ENCODE results near the gene MRS2. TPM values are rescaled to one million over a fixed set of nuclear protein-coding genes. Genes with fewer than 3 reads are reported as not detected.
A peak's percentile ranks its signal among the peaks of the same experiment; 100 is the strongest.
"Not testable (repeated sequence)": the region's sequence is repeated elsewhere in the genome, so short reads cannot be mapped to it uniquely, and the experiment has no call there.

Gene MRS2
- total RNA-seq, 1 experiment from 2014 or later, result 23.0 TPM

- intact Hi-C loops (cut with micrococcal nuclease), result no loop called here
- ChIA-PET POLR2A (no interaction called here), CTCF (interaction anchor here (1.0 to 3.2 kb wide), 3 partner anchors 111 to 113 kb away, joined by 3 to 31 read pairs (median 4); no protein-coding TSS in a partner anchor)
- no peaks in the 10 kb centered on the region for H3K27me3 Mint-ChIP-seq (ENCODE audit: insufficient read depth, unreplicated experiment)
- no peaks in the 10 kb centered on the region for H3K36me3 Mint-ChIP-seq (ENCODE audit: insufficient read depth, unreplicated experiment)
- peak overlapping the region; percentile 16 for H3K27ac Mint-ChIP-seq (ENCODE audit: low read depth, unreplicated experiment)
- peaks cover 11% of the 10 kb centered on the region for H3K4me1 Mint-ChIP-seq (ENCODE audit: insufficient read depth, unreplicated experiment)
- H3K4me3 Mint-ChIP-seq (ENCODE audit: unreplicated experiment), result no peak overlapping the region
- no TSS peak for BruUV-seq (replicated peaks)
- TF ChIP-seq, protein P1, sequence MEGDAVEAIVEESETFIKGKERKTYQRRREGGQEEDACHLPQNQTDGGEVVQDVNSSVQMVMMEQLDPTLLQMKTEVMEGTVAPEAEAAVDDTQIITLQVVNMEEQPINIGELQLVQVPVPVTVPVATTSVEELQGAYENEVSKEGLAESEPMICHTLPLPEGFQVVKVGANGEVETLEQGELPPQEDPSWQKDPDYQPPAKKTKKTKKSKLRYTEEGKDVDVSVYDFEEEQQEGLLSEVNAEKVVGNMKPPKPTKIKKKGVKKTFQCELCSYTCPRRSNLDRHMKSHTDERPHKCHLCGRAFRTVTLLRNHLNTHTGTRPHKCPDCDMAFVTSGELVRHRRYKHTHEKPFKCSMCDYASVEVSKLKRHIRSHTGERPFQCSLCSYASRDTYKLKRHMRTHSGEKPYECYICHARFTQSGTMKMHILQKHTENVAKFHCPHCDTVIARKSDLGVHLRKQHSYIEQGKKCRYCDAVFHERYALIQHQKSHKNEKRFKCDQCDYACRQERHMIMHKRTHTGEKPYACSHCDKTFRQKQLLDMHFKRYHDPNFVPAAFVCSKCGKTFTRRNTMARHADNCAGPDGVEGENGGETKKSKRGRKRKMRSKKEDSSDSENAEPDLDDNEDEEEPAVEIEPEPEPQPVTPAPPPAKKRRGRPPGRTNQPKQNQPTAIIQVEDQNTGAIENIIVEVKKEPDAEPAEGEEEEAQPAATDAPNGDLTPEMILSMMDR (IDR thresholded peaks at IDR 0.05; ENCODE audit: unreplicated experiment), result no peak
- no peak for DNase-seq (ENCODE audit: unreplicated experiment)
- H3K9me3 Mint-ChIP-seq (ENCODE audit: unreplicated experiment), result no peaks in the 10 kb centered on the region
These were observed 8.5 kb upstream of the MRS2 start for GRCh38 chr6:24394061-24394779.

DNA sequence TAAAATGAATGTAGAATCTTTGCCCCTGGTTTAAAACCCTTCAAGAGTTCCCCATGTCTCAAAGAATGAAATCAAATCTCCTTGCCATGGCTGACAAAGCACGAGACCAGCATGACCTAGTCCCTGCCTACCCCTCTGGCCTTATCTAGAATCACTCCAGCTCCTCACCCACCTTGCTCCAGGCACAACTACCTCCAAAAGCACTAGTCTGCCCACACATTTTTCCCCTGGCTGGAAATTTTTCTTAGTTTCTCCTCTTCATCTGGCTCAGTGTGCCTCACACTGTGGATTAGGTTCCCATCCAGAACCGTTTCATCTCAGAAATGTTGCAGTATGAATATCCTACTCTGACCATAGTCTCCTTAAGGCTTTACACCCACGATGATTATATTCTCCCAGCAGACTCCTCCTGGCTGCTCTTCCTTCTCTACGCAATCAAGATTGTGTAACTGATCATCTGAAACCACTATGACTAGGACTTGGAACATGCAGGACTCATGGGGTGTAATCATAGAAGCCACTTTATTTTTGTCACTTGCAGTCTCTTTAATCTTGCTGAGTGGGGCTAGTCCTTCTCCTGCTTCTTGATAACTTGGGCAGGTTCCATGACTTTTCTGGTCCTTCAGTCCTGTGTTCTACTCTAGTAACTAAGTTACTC, 7.8 kb upstream of the MRS2 start:
- POLR2A ChIA-PET, result interaction anchor here (0.7 to 1.5 kb wide), 3 partner anchors 10 to 619 kb away, joined by 3 to 4 read pairs (median 3); no protein-coding TSS in a partner anchor
- no peaks in the 10 kb centered on the region for H3K27me3 Mint-ChIP-seq (ENCODE audit: insufficient read depth, unreplicated experiment)
- CTCF ChIA-PET, result interaction anchor here (1.0 to 1.5 kb wide), 2 partner anchors 111 to 114 kb away, joined by 3 to 4 read pairs; no protein-coding TSS in a partner anchor
- peaks cover 11% of the 10 kb centered on the region for H3K4me1 Mint-ChIP-seq (ENCODE audit: insufficient read depth, unreplicated experiment)
- no peak overlapping the region for H3K4me3 Mint-ChIP-seq (ENCODE audit: unreplicated experiment)
- no peaks in the 10 kb centered on the region for H3K9me3 Mint-ChIP-seq (ENCODE audit: unreplicated experiment)
- peak overlapping the region; percentile 16 for H3K27ac Mint-ChIP-seq (ENCODE audit: low read depth, unreplicated experiment)
- TF ChIP-seq, protein P1 (IDR thresholded peaks at IDR 0.05; ENCODE audit: unreplicated experiment), result no peak
- peak; percentile 89 for DNase-seq (ENCODE audit: unreplicated experiment)
- H3K36me3 Mint-ChIP-seq (ENCODE audit: insufficient read depth, unreplicated experiment), result no peaks in the 10 kb centered on the region
- intact Hi-C loops (cut with micrococcal nuclease), result no loop called here
- BruUV-seq (replicated peaks), result no TSS peak

GRCh38 chr6:24396824-24397223, 5.9 kb upstream of the MRS2 start:
- intact Hi-C loops (cut with micrococcal nuclease), result no loop called here
- Mint-ChIP-seq H3K4me3 (ENCODE audit: unreplicated experiment) (no peak overlapping the region), H3K9me3 (ENCODE audit: unreplicated experiment) (no peaks in the 10 kb centered on the region), H3K36me3 (ENCODE audit: insufficient read depth, unreplicated experiment) (no peaks in the 10 kb centered on the region), H3K4me1 (ENCODE audit: insufficient read depth, unreplicated experiment) (peaks cover 11% of the 10 kb centered on the region), H3K27ac (ENCODE audit: low read depth, unreplicated experiment) (no peak overlapping the region), H3K27me3 (ENCODE audit: insufficient read depth, unreplicated experiment) (no peaks in the 10 kb centered on the region)
- POLR2A ChIA-PET, result interaction anchor here (0.6 kb wide), 1 partner anchor 169 kb away, joined by 5 read pairs; no protein-coding TSS in a partner anchor
- CTCF ChIA-PET, result interaction anchor here (0.6 to 1.5 kb wide), 4 partner anchors 8 to 136 kb away, joined by 3 to 5 read pairs (median 3); no protein-coding TSS in a partner anchor
- BruUV-seq (replicated peaks), result no TSS peak
- no peak for DNase-seq (ENCODE audit: unreplicated experiment)
- TF ChIP-seq, protein P1 (IDR thresholded peaks at IDR 0.05; ENCODE audit: unreplicated experiment), result no peak

- Mint-ChIP-seq H3K27me3 (ENCODE audit: insufficient read depth, unreplicated experiment) (no peaks in the 10 kb centered on the region), H3K4me1 (ENCODE audit: insufficient read depth, unreplicated experiment) (peaks cover 14% of the 10 kb centered on the region), H3K36me3 (ENCODE audit: insufficient read depth, unreplicated experiment) (no peaks in the 10 kb centered on the region), H3K4me3 (ENCODE audit: unreplicated experiment) (no peak overlapping the region), H3K27ac (ENCODE audit: low read depth, unreplicated experiment) (no peak overlapping the region), H3K9me3 (ENCODE audit: unreplicated experiment) (no peaks in the 10 kb centered on the region)
- TF ChIP-seq, protein P1 (IDR thresholded peaks at IDR 0.05; ENCODE audit: unreplicated experiment), result no peak
- ChIA-PET CTCF (interaction anchor here (1.1 to 1.4 kb wide), 2 partner anchors 9 to 114 kb away, joined by 3 to 5 read pairs; no protein-coding TSS in a partner anchor), POLR2A (no interaction called here)
- DNase-seq (ENCODE audit: unreplicated experiment), result no peak
- intact Hi-C loops (cut with micrococcal nuclease), result no loop called here
- no TSS peak for BruUV-seq (replicated peaks)
These were observed 5.1 kb upstream of the MRS2 start for GRCh38 chr6:24397631-24398030.

DNA sequence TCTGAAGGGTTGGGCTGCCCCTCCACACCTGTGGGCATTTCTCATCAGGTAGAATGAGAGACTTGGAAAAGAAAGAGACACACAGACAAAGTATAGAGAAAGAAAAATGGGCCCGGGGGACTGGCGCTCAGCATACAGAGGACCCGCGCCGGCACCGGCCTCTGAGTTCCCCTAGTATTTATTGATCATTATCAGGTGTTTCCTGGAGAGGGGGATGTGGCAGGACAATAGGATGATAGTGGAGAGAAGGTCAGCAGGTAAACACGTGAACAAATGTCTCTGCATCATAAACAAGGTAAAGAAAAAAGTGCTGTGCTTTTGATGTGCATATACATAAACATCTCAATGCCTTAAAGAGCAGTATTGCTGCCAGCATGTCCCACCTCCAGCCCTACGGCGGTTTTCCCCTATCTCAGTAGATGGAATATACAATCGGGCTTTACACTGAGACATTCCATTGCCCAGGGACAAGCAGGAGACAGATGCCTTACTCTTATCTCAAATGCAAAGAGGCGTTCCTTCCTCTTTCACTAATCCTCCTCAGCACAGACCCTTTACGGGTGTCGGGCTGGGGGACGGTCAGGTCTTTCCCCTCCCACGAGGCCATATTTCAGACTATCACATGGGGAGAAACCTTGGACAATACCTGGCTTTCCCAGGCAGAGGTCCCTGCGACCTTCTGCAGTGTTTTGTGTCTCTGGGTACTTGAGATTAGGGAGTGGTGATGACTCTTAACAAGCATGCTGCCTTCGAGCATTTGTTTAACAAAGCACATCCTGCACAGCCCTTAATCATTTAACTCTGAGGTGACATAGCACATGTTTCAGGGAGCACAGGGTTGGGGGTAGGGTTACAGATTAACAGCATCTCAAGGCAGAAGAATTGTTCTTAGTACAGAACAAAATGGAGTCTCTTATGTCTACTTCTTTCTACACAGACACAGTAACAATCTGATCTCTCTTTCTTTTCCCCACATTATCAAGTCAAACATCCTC, 2.4 kb upstream of the MRS2 start:
- CTCF ChIA-PET; H3K9me3 Mint-ChIP-seq (ENCODE audit: unreplicated experiment); H3K27me3 Mint-ChIP-seq (ENCODE audit: insufficient read depth, unreplicated experiment); H3K27ac Mint-ChIP-seq (ENCODE audit: low read depth, unreplicated experiment); DNase-seq (ENCODE audit: unreplicated experiment); H3K4me3 Mint-ChIP-seq (ENCODE audit: unreplicated experiment); H3K36me3 Mint-ChIP-seq (ENCODE audit: insufficient read depth, unreplicated experiment); intact Hi-C loops (cut with micrococcal nuclease); BruUV-seq (replicated peaks); POLR2A ChIA-PET: not testable (repeated sequence)
- H3K4me1 Mint-ChIP-seq (ENCODE audit: insufficient read depth, unreplicated experiment), result peaks cover 12% of the 10 kb centered on the region

All from MCF 10A (cell line).